ENCODE results near the gene GMDS.

Gene GMDS

DNA sequence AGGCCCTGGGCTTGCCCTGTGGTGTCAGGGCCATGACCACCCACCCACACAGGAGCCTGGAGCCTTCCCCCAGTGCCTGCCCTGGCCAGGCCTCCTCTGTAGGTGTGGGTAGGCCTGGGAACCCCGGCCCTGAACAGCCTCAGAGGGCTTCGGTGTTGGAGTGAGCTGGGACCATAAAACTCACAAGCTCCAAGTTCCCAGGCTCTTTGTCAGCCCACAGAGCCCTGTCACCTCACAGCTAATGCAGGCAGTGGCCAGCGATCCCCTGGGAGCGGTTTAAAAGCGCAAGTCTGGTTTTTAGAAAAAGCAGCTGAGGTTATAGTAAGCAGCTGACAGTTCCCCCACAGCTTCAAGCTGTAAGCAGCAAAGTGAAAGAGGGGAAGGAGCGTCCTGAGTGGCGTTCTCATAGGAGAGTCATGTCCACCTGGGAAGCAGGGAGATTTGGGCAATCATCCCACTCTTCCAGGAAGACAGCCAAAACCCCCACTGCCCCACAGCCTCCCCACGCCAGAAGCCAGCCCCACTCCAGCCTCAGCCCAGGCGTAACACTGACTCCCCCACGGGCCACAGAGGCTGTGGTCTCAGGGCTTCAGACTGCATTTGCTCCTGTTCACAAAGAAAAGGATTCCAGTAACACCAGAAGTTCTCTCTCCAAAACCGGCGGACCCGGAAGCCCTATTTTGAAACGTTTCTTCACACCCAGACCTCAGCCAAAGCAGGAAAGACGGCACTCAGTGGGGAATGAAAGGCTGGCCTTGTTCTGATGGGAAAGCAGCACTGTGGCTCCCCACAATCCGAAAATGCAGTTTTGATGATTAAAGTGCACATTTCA, 670.0 kb downstream of the GMDS start:
- DNase-seq, result no peak

DNA sequence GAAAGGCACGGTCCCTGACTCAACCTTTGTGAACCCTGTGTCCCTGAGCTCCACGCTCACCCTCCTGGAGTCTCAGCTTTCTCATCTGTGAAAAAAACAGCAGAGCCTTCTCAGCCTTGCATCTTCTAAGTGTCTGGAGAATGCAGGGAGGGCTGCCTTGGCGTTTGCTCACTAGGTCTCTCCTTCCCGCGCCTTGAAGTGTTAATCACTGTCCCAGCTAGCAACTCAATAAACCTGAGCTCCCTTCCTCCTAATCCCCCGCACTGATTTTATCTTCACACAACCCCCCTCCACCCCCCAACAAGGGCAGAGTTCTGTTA, 670.6 kb downstream of the GMDS start:
- DNase-seq, result no peak

DNA sequence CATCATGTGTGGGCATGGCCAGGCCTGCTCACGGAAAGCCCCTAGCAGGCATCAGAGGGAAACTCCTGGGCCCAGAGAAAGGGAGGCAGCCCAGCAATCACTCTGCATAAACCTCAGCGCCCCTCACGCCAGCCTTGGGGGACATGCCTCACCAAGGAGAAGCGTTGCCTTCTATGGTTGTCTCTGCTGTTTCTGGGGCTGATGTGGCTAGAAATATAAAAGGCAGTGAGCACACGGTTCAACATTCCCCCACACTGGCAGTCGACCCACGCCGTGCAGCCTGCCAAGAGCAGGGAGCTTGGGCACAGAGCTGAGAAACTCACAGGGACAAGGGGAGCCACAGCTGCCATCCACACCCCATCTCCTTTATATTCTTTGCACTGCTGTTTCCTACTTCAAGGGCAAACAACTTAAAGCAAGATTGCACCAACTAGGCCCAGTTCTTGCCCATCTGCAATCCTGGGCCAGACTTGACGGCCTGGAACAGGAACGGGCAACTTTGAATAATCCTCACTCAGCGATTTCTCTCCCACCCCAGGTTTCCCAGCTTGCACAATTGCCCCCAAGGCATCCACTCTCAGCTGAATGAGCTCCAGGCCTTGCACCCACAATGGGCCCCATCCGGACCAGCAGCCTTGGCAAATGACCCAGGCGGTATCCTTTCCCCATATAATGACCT, 671.2 kb downstream of the GMDS start:
- DNase-seq, result no peak
